AG10803 (cell line): ENCODE measurements around the gene PEX12.
A peak's percentile ranks its signal among the peaks of the same experiment; 100 is the strongest.

ENCODE experiments used
- DNase-seq: peaks from one replicate; pipeline ENCODE4 v3.0.0; 2010; ENCODE audit warnings: low read depth
- H3K4me3 ChIP-seq: 2 replicates; pipeline ENCODE4 v1.5.1; 2011; ENCODE audit warnings: mild to moderate bottlenecking, low read length, control low read depth
- CTCF ChIP-seq: conservative IDR thresholded peaks from 2 replicates; pipeline ENCODE4 v1.5.1; 2011; ENCODE audit warnings: mild to moderate bottlenecking, low read length, control low read depth, inconsistent platforms

PEX12 gene

GRCh38 chr17:35578197-35578928, at the start of gene PEX12:
TSS of gene PEX12 (minus strand) at chr17:35578571. CDS start at chr17:35578021, 550 bp downstream.
- DNase-seq = peak; percentile 80
- TF ChIP-seq CTCF = no peak
- H3K4me3 ChIP-seq = peak within 1 kb of the TSS; percentile 93

DNA sequence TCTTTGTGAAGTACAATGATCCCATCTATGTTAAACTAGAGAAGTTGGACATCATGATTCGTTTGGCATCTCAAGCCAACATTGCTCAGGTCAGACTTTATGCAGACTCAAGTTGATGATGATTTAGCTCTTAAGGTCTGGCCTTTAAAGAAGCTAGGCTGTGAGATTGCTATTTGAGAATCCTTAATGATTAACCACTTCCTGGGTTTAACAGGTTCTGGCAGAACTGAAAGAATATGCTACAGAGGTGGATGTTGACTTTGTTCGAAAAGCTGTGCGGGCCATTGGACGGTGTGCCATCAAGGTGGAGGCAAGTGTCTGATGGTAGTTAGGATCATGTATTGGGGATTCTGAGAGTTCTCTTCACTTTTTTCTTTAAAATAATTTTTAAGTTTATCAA, 49.0 kb upstream of the PEX12 start:
- no peak for DNase-seq
- H3K4me3 ChIP-seq = no peak overlapping the region
- no peak for TF ChIP-seq CTCF

GRCh38 chr17:35621768-35622167, 43.4 kb upstream of the PEX12 start:
- no peak for TF ChIP-seq CTCF
- no peak for DNase-seq

GRCh38 chr17:35618628-35619027, 40.3 kb upstream of the PEX12 start:
- no peak for TF ChIP-seq CTCF
- DNase-seq = no peak
- H3K4me3 ChIP-seq = no peak overlapping the region

More at GRCh38 chr17:35621768-35622167, 43.4 kb upstream of the PEX12 start:
- no peak overlapping the region for H3K4me3 ChIP-seq

DNA sequence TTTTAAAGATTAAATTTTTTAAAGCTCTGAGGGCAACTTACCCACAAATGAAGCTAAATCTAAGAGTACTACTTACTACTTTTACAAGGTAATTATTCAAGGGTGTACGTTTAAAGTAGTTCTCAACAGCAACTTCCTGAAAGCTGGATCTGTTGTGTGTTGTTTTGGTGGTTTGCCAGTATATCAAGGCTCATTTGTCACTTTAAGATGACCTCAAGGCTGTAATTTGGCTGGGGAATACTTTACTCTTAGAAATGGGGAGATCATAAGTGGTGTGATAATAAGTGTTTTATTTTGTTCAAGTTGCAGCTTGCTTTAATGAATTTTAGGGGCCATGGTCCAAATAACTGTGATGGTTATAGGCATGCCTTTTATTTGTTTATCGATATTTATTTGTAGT, 39.1 kb upstream of the PEX12 start:
- no peak for TF ChIP-seq CTCF
- no peak for DNase-seq
- no peak overlapping the region for H3K4me3 ChIP-seq

- H3K4me3 ChIP-seq = no peak overlapping the region
- TF ChIP-seq CTCF = no peak
- DNase-seq = no peak
Observed at GRCh38 chr17:35616536-35616935, 38.2 kb upstream of the PEX12 start.

DNA sequence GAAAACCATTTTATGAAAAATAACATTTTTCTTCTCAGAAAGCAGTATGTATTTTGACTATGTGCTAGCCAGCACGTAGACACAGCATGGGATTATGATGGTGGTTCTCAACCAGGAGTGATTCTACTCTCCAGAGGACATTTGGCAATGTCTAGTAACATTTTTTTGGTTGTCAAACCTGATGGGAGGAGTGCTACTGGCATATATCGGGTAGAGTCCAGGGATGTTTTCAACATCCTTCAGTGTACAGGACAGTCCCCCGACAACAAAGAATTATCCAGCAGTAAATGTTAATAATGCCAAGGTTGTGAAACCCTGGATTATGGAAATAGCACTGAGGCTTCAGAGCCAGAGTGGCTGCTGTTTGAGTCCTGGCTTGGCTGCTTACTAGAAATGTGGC, 36.4 kb upstream of the PEX12 start:
- H3K4me3 ChIP-seq = no peak overlapping the region
- no peak for TF ChIP-seq CTCF
- peak; percentile 23 for DNase-seq
